GM12878 (cell line): ENCODE results near the gene SFI1. TPM values are rescaled to one million over a fixed set of nuclear protein-coding genes. Genes with fewer than 3 reads are reported as not detected.
A peak's percentile ranks its signal among the peaks of the same experiment; 100 is the strongest.

ENCODE experiments used
- ATAC-seq: fragments of 200-7000 bp; cut with Tn5 transposase; 3 replicates; pipeline ENCODE4 v1.9.1; 2020; ENCODE audit warnings: mild to moderate bottlenecking, moderate library complexity
- BruUV-seq: library from RNA; stranded (reverse); fragments of 400-500 nt; replicated peaks from 2 replicates; lab custom pipeline; 2021; lab: Mats Ljungman, UMichigan
- CTCF ChIA-PET: fragments of 300-600 bp; sonication (Branson Sonifier 250); formaldehyde crosslinking; extraction: SDS; loops from one replicate; lab custom pipeline; 2021; ENCODE audit warnings: inconsistent platforms; lab: Yijun Ruan, JAX
- POLR2A ChIA-PET: fragments of 350-600 bp; formaldehyde crosslinking; extraction: SDS; loops from one replicate; lab custom pipeline; 2021; ENCODE audit warnings: inconsistent platforms; lab: Charles Lee
- RAD21 ChIA-PET: fragments of 300-600 bp; sonication (Branson Sonifier 250); formaldehyde crosslinking; loops from one replicate; lab custom pipeline; 2023; ENCODE audit warnings: antibody characterized with exemption; ENCODE audit not compliant: unreplicated experiment; lab: Charles Lee
- SMC1A ChIA-PET: fragments of 300-600 bp; sonication (Branson Sonifier 250); formaldehyde crosslinking; loops from one replicate; lab custom pipeline; 2023; ENCODE audit not compliant: unreplicated experiment, uncharacterized antibody; lab: Charles Lee
- DNase-seq: peaks from one replicate; pipeline ENCODE4 v3.0.0-alpha.2; 2011; ENCODE audit warnings: low read depth, low spot score
- FAIRE-seq: peaks from 3 replicates; lab custom pipeline; 2011; peaks lifted over from hg19 to GRCh38; lab: Jason Lieb, UNC
- H2AFZ ChIP-seq: 2 replicates; pipeline ENCODE4 v1.6.0; 2011; ENCODE audit warnings: low read depth, low read length, control low read depth; ENCODE audit not compliant: control insufficient read depth
- H3K27ac ChIP-seq: 2 replicates; pipeline ENCODE4 v1.5.1; 2011; ENCODE audit warnings: control low read depth; ENCODE audit not compliant: control insufficient read depth, insufficient read depth
- H3K27me3 ChIP-seq, 2 experiments: replicated peaks in 1 of 2; 2 replicates each; pipeline versions ENCODE4 v1.6.0 to v1.6.1; 2011; ENCODE audit warnings: low read length in 1 of 2; ENCODE audit not compliant: control insufficient read depth in 2 of 2, insufficient read depth in 2 of 2
- H3K36me3 ChIP-seq, 2 experiments: 2 replicates each; pipeline ENCODE4 v1.5.1; 2011; ENCODE audit warnings: low read length in 1 of 2; ENCODE audit not compliant: control insufficient read depth in 2 of 2, insufficient read depth in 2 of 2
- H3K4me1 ChIP-seq: 2 replicates; pipeline ENCODE4 v1.6.1; 2011; ENCODE audit warnings: mild to moderate bottlenecking, low read length, moderate library complexity, mixed read lengths; ENCODE audit not compliant: control insufficient read depth, insufficient read depth
- H3K4me2 ChIP-seq: 2 replicates; pipeline ENCODE4 v1.6.0; 2011; ENCODE audit warnings: control low read depth; ENCODE audit not compliant: control insufficient read depth, insufficient read depth
- H3K4me3 ChIP-seq: fragments of 200-600 bp; sonication (generic); 2 replicates; pipeline ENCODE4 v1.5.1; 2016
- H3K79me2 ChIP-seq: 2 replicates; pipeline ENCODE4 v1.6.0; 2011; ENCODE audit warnings: low read length; ENCODE audit not compliant: control insufficient read depth, insufficient read depth
- H3K9ac ChIP-seq: 2 replicates; pipeline ENCODE4 v1.8.0; 2011; ENCODE audit warnings: low read length, control low read depth, mixed read lengths; ENCODE audit not compliant: control insufficient read depth, insufficient read depth
- H3K9me3 ChIP-seq: replicated peaks from 3 replicates; pipeline ENCODE4 v1.5.1; 2011; ENCODE audit warnings: mild to moderate bottlenecking, low read length; ENCODE audit not compliant: control insufficient read depth, insufficient read depth
- H4K20me1 ChIP-seq: 2 replicates; pipeline ENCODE4 v1.6.0; 2011; ENCODE audit not compliant: control insufficient read depth, insufficient read depth
- BCL11A ChIP-seq: IDR thresholded peaks from 2 replicates; pipeline ENCODE4 v1.6.1; 2011; ENCODE audit warnings: low read depth, low read length
- BCL3 ChIP-seq: IDR thresholded peaks from 2 replicates; pipeline ENCODE4 v1.6.1; 2011; ENCODE audit warnings: borderline replicate concordance, low read depth, mild to moderate bottlenecking, moderate library complexity, low read length; ENCODE audit not compliant: insufficient read depth, poor library complexity, severe bottlenecking
- CBFB ChIP-seq: IDR thresholded peaks from 2 replicates; pipeline ENCODE4 v1.6.1; 2016; ENCODE audit warnings: antibody characterized with exemption, low read depth
- EGR1 ChIP-seq, 2 experiments: IDR thresholded peaks; 1 replicate in 1 of 2; 2 replicates in 1 of 2; pipeline ENCODE4 v1.6.1; 2011 to 2012; ENCODE audit warnings: low read depth in 2 of 2, low read length in 2 of 2, borderline replicate concordance in 1 of 2, mild to moderate bottlenecking in 1 of 2, moderate library complexity in 1 of 2
- POLR2A ChIP-seq: IDR thresholded peaks from 2 replicates; pipeline ENCODE4 v1.6.1; 2011; ENCODE audit warnings: low read depth, mild to moderate bottlenecking, low read length
- POLR2AphosphoS2 ChIP-seq: IDR thresholded peaks from 2 replicates; pipeline ENCODE4 v1.6.1; 2011; ENCODE audit warnings: low read depth, mild to moderate bottlenecking, low read length, improper control_type of control experiment, moderate library complexity
- POLR2AphosphoS5 ChIP-seq: IDR thresholded peaks from 2 replicates; pipeline ENCODE4 v1.6.1; 2011; ENCODE audit warnings: mild to moderate bottlenecking, low read length, inconsistent platforms
- RELA ChIP-seq: fragments of 450-650 bp; IDR thresholded peaks from 2 replicates; pipeline ENCODE4 v1.8.0; 2014; ENCODE audit warnings: borderline replicate concordance; ENCODE audit not compliant: partially characterized antibody
- RFX5 ChIP-seq: IDR thresholded peaks from 2 replicates; pipeline ENCODE4 v1.6.1; 2011; ENCODE audit warnings: low read depth, low read length, improper control_type of control experiment
- SMAD5 ChIP-seq: IDR thresholded peaks from 2 replicates; pipeline ENCODE4 v1.6.1; 2016; ENCODE audit warnings: antibody characterized with exemption, low read depth
- SP1 ChIP-seq: IDR thresholded peaks from one replicate; pipeline ENCODE4 v1.6.1; 2011; ENCODE audit warnings: low read depth, low read length
- STAT1 ChIP-seq: fragments of 450-650 bp; conservative IDR thresholded peaks from 2 replicates; pipeline ENCODE4 v1.6.1; 2014; ENCODE audit warnings: antibody characterized with exemption, mild to moderate bottlenecking
- STAT3 ChIP-seq: IDR thresholded peaks from 2 replicates; pipeline ENCODE4 v1.6.1; 2011; ENCODE audit warnings: low read depth, low read length, improper control_type of control experiment
- SUZ12 ChIP-seq: fragments of 200-600 bp; sonication (generic); IDR thresholded peaks from one replicate; pipeline ENCODE4 v1.6.1; 2018; ENCODE audit warnings: antibody characterized with exemption, mild to moderate bottlenecking; ENCODE audit not compliant: unreplicated experiment
- TARDBP ChIP-seq: IDR thresholded peaks from 2 replicates; pipeline ENCODE4 v1.6.1; 2016; ENCODE audit warnings: borderline replicate concordance
- WGBS: methylation state at CpG from one replicate; pipeline ENCODE4 v1.1.6; 2016; ENCODE audit warnings: low lambda C conversion rate; ENCODE audit not compliant: insufficient replicate concordance, insufficient coverage; ENCODE audit errors: missing lambda C conversion rate; 5-methylcytosine and 5-hydroxymethylcytosine counted together
- in situ Hi-C: fragments of 300-500 bp; cut with MboI; formaldehyde crosslinking; loops from 9 replicates; pipeline ENCODE4 v1.14.3; 2018; ENCODE audit warnings: mixed read lengths
- intact Hi-C: fragments of 100-400 bp; cut with micrococcal nuclease; formaldehyde crosslinking; loops from one replicate; pipeline ENCODE4 v1.14.2; 2022; ENCODE audit not compliant: unreplicated experiment
- polyA plus RNA-seq, 11 experiments: library from polyadenylated mRNA; depleted of rRNA in 4 of 11; unstranded in 6 of 11; stranded (reverse) in 5 of 11; fragments of >200 nt; fragmentation: Nextera tagmentation in 4 of 11; fragmentation: Illumina TruSeq in 1 of 11; extraction: Ambion mirVana in 4 of 11; extraction: Trizol in 1 of 11; gene quantifications; 1 replicate in 1 of 11; 2 replicates in 10 of 11; pipeline versions ENCODE4 v1.2.1 to v1.2.3, GENCODE V29; 2011 to 2016; ENCODE audit warnings: inconsistent platforms in 2 of 11, missing spikeins in 2 of 11, low read depth in 1 of 11
- total RNA-seq, 4 experiments: library from RNA; depleted of rRNA in 3 of 4; stranded (reverse); fragments of >200 nt in 3 of 4; fragmentation: Illumina TruSeq in 1 of 4; extraction: Trizol in 1 of 4; gene quantifications; 2 replicates each; pipeline versions ENCODE4 v1.2.1 to v1.2.3, GENCODE V29; 2013 to 2021

SFI1 gene
- total and polyA plus RNA-seq, 10 of the 15 experiments (the other 5 are each of a cell fraction or from before 2014, with no cell fraction given), result 6.3 to 70.1 (median 30.4) TPM

GRCh38 chr22:31619611-31620300 lies 123.4 kb downstream of the SFI1 start:
- FAIRE-seq, result no peak
- no peak overlapping the region for H3K27ac ChIP-seq
- no peak for TF ChIP-seq EGR1 (IDR thresholded peaks at IDR 0.05; ENCODE audit: borderline replicate concordance in 1 of 2, low read depth in 2 of 2, low read length in 2 of 2)
- TF ChIP-seq BCL3, result peak; percentile 4
- TF ChIP-seq SP1, result no peak
- peak; percentile 25; the same call in 1 of the 2 replicates for TF ChIP-seq SMAD5
- no peak for TF ChIP-seq STAT3
- TF ChIP-seq SUZ12, result no peak
- TF ChIP-seq POLR2AphosphoS2, result no peak; the same call in 1 of the 2 replicates
- TF ChIP-seq RFX5, result no peak
- TF ChIP-seq CBFB, result 0 out of 2 replicates have a peak, but pooled peaks have one; percentile 16
- no peak for TF ChIP-seq RELA
- TF ChIP-seq POLR2AphosphoS5, result peak; percentile 30; the same call in 1 of the 2 replicates
- TF ChIP-seq STAT1, result no peak
- no peak for TF ChIP-seq BCL11A
- peak; percentile 47 for TF ChIP-seq POLR2A
- no peak for TF ChIP-seq TARDBP
- TF ChIP-seq, all 136 proteins: peak for 5
- ATAC-seq (no peak), DNase-seq (no peak)
- in situ Hi-C loops (no loop called here), intact Hi-C loops (no loop called here)
- SMC1A ChIA-PET, result no interaction called here
- no peak overlapping the region for H3K9ac ChIP-seq
- peaks cover under 1% of the 10 kb centered on the region for H3K79me2 ChIP-seq
- H3K4me3 ChIP-seq, result no peak overlapping the region
- 69% methylated on average over 14 of the region's 14 CpGs for WGBS
- CTCF ChIA-PET, result no interaction called here
- no peak overlapping the region for H2AFZ ChIP-seq
- POLR2A ChIA-PET, result no interaction called here
- no TSS peak for BruUV-seq
- H3K9me3 ChIP-seq, result no peaks in the 10 kb centered on the region
- peaks cover 6% of the 10 kb centered on the region; the same call in 1 of the 2 replicates for H4K20me1 ChIP-seq
- RAD21 ChIA-PET, result no interaction called here
- no peaks in the 10 kb centered on the region for H3K27me3 ChIP-seq
- H3K4me1 ChIP-seq, result peaks cover 16% of the 10 kb centered on the region
- peaks cover 21 to 66% of the 10 kb centered on the region in 2 experiments; a peak in 3 of 4 replicates for H3K36me3 ChIP-seq
- H3K4me2 ChIP-seq, result no peak overlapping the region
